Colonic mucosa (tissue), 4 donors: ENCODE data around the gene TLR2. TPM values are rescaled to one million over a fixed set of nuclear protein-coding genes. Genes with fewer than 3 reads are reported as not detected.

Experiments
- DNase-seq: peaks from one replicate; pipeline ENCODE4 v3.0.0-alpha.2; 2020
- H3K27ac ChIP-seq: fragments of 200-600 bp; one replicate; pipeline ENCODE4 v1.8.0; 2021
- H3K27me3 ChIP-seq: fragments of 200-600 bp; one replicate; pipeline ENCODE4 v1.8.0; 2021
- H3K36me3 ChIP-seq: fragments of 200-600 bp; one replicate; pipeline ENCODE4 v1.8.0; 2021
- H3K4me1 ChIP-seq: fragments of 200-600 bp; one replicate; pipeline ENCODE4 v1.8.0; 2021; ENCODE audit warnings: mild to moderate bottlenecking
- H3K4me3 ChIP-seq: fragments of 200-600 bp; one replicate; pipeline ENCODE4 v1.8.0; 2021
- H3K9ac ChIP-seq, 2 donors: one replicate each; pipeline ENCODE4 v1.7.0; 2013; ENCODE audit warnings: control low read depth in 2 of 2, low read depth in 2 of 2, low read length in 2 of 2
- H3K9me3 ChIP-seq: fragments of 200-600 bp; one replicate; pipeline ENCODE4 v1.8.0; 2021
- CTCF ChIP-seq: fragments of 200-600 bp; IDR thresholded peaks from one replicate; pipeline ENCODE4 v1.8.0; 2022; ENCODE audit warnings: antibody characterized with exemption, mild to moderate bottlenecking
- intact Hi-C: fragments of 100-400 bp; cut with DNase I; formaldehyde crosslinking; loops from one replicate; pipeline ENCODE4 v1.14.1; 2022
- total RNA-seq, 2 donors: library from RNA; stranded (reverse); fragmentation: NEBNext Ultra II Directional in 1 of 2; extraction: Animal tissue kit (Norgen Biotek cat#: 25700) in 1 of 2; gene quantifications; one replicate each; pipeline ENCODE4 v1.2.1, GENCODE V29; 2021
- donor health status: healthy.
- donor health status: DM: no; HTN: no; CAD: no.
- donor health status: DM: no; HTN: no; CAD: no.

The TLR2 gene
- total RNA-seq, 2 donors from 2014 or later, result 2.0 to 5.7 TPM

- Histone ChIP-seq H3K27me3 (no peaks in the 10 kb centered on the region), H3K27ac (no peak overlapping the region), H3K9ac (no peak overlapping the region), H3K36me3 (no peaks in the 10 kb centered on the region), H3K9me3 (no peaks in the 10 kb centered on the region), H3K4me1 (no peaks in the 10 kb centered on the region), H3K4me3 (no peak overlapping the region)
- DNase-seq, result no peak
- no peak for TF ChIP-seq CTCF
- intact Hi-C loops, result loop anchor here (5.0 to 10.0 kb wide), 2 partner anchors 117 to 296 kb away; partner anchors contain the start of gene MND1
Measured at GRCh38 chr4:153638011-153638410, 46.1 kb upstream of the TLR2 start.

DNA sequence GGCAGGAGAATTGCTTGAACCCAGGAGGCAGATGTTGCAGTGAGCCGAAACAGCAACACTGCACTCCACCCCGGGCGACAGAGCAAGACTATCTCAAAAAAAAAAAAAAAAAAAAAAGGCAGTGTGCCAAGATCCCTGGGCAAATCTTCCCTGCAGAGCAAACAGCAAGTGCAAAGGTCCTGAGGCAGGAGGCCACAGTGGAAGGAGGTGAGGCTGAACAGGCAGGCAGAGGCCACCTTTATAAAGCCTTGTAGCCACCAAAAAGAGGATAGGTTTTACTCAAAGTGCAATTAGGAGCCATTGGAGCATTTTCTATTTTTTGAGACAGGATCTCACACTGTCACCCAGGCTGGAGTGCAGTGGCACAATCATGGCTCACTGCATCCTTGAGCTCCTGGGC lies 45.1 kb upstream of the TLR2 start:
- Histone ChIP-seq H3K27ac (no peak overlapping the region), H3K9ac (no peak overlapping the region), H3K4me3 (no peak overlapping the region), H3K4me1 (no peaks in the 10 kb centered on the region), H3K9me3 (no peaks in the 10 kb centered on the region), H3K27me3 (no peaks in the 10 kb centered on the region), H3K36me3 (no peaks in the 10 kb centered on the region)
- intact Hi-C loops, result loop anchor here (5.0 to 10.0 kb wide), 2 partner anchors 116 to 297 kb away; partner anchors contain the start of gene MND1
- DNase-seq, result no peak
- TF ChIP-seq CTCF, result no peak

- H3K4me3 ChIP-seq, result no peak overlapping the region
- H3K36me3 ChIP-seq, result no peaks in the 10 kb centered on the region
- DNase-seq, result no peak
- no peak overlapping the region for H3K9ac ChIP-seq
- no peaks in the 10 kb centered on the region for H3K27me3 ChIP-seq
- H3K9me3 ChIP-seq, result no peaks in the 10 kb centered on the region
- no peaks in the 10 kb centered on the region for H3K4me1 ChIP-seq
- TF ChIP-seq CTCF, result no peak
- intact Hi-C loops, result loop anchor here (5.0 to 10.0 kb wide), 2 partner anchors 115 to 298 kb away; partner anchors contain the start of gene MND1
- H3K27ac ChIP-seq, result no peak overlapping the region
Measured at GRCh38 chr4:153639833-153640802, 44.0 kb upstream of the TLR2 start.

- no peak overlapping the region for H3K4me3 ChIP-seq
- no peaks in the 10 kb centered on the region for H3K36me3 ChIP-seq
- no peaks in the 10 kb centered on the region for H3K9me3 ChIP-seq
- H3K4me1 ChIP-seq, result no peaks in the 10 kb centered on the region
- no peak for DNase-seq
- TF ChIP-seq CTCF, result no peak
- H3K27me3 ChIP-seq, result no peaks in the 10 kb centered on the region
- no peak overlapping the region for H3K27ac ChIP-seq
- intact Hi-C loops, result no loop called here
- no peak overlapping the region for H3K9ac ChIP-seq
Measured at GRCh38 chr4:153641532-153641931, 42.5 kb upstream of the TLR2 start.

DNA sequence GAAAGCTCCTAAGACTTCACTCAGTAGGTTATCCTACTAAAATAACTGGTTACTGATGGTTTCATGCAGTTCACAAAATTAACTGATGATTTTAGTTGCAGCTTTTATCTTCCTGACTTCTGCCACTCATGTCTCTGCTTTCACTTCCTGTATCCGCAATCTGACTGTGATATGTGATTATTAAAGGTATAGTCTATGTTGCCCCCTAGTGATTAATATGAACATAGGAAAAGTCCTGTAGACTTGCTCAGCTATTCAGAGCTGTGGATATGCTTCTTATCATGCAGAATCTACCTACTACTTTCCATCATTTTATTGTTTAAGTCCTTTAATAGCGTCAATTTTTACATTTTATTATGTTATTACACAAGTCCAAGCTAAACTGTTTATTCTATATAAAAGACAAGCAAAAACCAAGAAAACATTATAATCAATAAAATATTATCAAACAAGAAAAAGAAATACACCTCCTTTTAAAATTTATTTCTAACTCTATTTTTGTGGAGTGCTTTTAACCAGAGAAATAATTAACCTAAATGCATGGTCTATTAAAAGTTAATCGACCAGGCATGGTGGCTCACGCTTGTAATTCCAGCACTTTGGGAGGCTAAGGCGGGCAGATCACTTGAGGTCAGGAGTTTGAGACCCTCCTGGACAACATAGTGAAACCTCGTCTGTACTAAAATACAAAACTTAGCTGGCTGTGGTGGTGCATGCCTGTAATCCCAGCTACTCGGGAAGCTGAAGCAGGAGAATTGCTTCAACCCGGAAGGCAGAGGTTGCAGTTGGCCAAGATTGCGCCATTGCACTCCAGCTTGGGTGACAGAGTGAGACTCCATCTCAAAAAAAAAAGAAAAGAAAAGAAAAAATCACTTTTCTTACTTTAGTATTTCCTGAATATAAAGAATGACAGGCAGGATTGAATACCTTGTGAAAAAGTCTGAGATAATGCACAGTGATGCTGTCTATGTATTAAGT lies 40.4 kb upstream of the TLR2 start:
- Histone ChIP-seq H3K36me3 (no peaks in the 10 kb centered on the region), H3K27ac (no peak overlapping the region), H3K27me3 (no peaks in the 10 kb centered on the region), H3K4me1 (no peaks in the 10 kb centered on the region), H3K9me3 (no peaks in the 10 kb centered on the region), H3K9ac (no peak overlapping the region), H3K4me3 (no peak overlapping the region)
- no peak for DNase-seq
- no peak for TF ChIP-seq CTCF
- intact Hi-C loops, result no loop called here
